Measurements from ENCODE around the gene IGFBP6.

IGFBP6 gene

GRCh38 chr12:53073881-53074280 lies 23.6 kb upstream of the IGFBP6 start:
- DNase-seq (ENCODE audit: low read depth): peak; percentile 73
- TF ChIP-seq CTCF (IDR thresholded peaks at IDR 0.05; ENCODE audit: control insufficient read depth, extremely low read depth, insufficient read depth): no peak
- H3K4me3 ChIP-seq (ENCODE audit: low read depth, low read length): no peak overlapping the region

- no peak overlapping the region for H3K4me3 ChIP-seq (ENCODE audit: low read depth, low read length)
- TF ChIP-seq CTCF (IDR thresholded peaks at IDR 0.05; ENCODE audit: control insufficient read depth, extremely low read depth, insufficient read depth): no peak
- no peak for DNase-seq (ENCODE audit: low read depth)
Observed at GRCh38 chr12:53074283-53074998, 23.0 kb upstream of the IGFBP6 start.

- TF ChIP-seq CTCF (IDR thresholded peaks at IDR 0.05; ENCODE audit: control insufficient read depth, extremely low read depth, insufficient read depth): no peak
- DNase-seq (ENCODE audit: low read depth): no peak
- H3K4me3 ChIP-seq (ENCODE audit: low read depth, low read length): no peak overlapping the region
Observed at GRCh38 chr12:53074999-53075370, 22.5 kb upstream of the IGFBP6 start.

DNA sequence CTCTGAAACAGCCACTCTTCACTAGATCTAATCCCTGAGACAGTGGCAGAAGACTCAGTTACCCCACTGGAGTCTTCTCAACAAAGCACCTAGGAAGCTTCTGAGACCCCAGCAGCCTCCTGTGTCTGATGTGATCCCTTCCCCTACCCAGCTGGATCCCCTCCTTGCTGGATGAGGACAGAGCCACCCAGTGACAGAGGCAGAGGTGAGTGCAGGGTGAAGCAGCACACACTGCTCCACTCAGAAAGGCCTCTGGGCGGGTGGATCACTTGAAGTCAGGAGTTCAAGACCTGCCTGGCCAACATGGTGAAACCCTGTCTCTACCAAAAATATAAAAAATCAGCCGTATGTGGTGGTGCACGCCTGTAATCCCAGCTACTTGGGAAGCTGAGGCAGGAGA lies 21.0 kb upstream of the IGFBP6 start:
- no peak for TF ChIP-seq CTCF (IDR thresholded peaks at IDR 0.05; ENCODE audit: control insufficient read depth, extremely low read depth, insufficient read depth)
- no peak overlapping the region for H3K4me3 ChIP-seq (ENCODE audit: low read depth, low read length)
- DNase-seq (ENCODE audit: low read depth): no peak

GRCh38 chr12:53077030-53077429 lies 20.4 kb upstream of the IGFBP6 start:
- no peak for TF ChIP-seq CTCF (IDR thresholded peaks at IDR 0.05; ENCODE audit: control insufficient read depth, extremely low read depth, insufficient read depth)
- DNase-seq (ENCODE audit: low read depth): no peak
- H3K4me3 ChIP-seq (ENCODE audit: low read depth, low read length): no peak overlapping the region

- H3K4me3 ChIP-seq (ENCODE audit: low read depth, low read length): peak overlapping the region; percentile 64
- no peak for TF ChIP-seq CTCF (IDR thresholded peaks at IDR 0.05; ENCODE audit: control insufficient read depth, extremely low read depth, insufficient read depth)
- DNase-seq (ENCODE audit: low read depth): no peak
Observed at GRCh38 chr12:53078425-53079225, 18.8 kb upstream of the IGFBP6 start.
